KOPT-K1 (cell line): ENCODE measurements around the gene ADAM19.

Experiments
- H3K27ac ChIP-seq: fragments of 200-600 bp; sonication (generic); 2 replicates; pipeline ENCODE4 v1.5.1; 2016; ENCODE audit warnings: antibody characterized with exemption, mild to moderate bottlenecking, low read depth, low read length; ENCODE audit not compliant: poor library complexity, severe bottlenecking
- H3K36me3 ChIP-seq: fragments of 200-600 bp; sonication (generic); 2 replicates; pipeline ENCODE4 v1.5.1; 2017; ENCODE audit warnings: antibody characterized with exemption, mild to moderate bottlenecking, low read length, moderate library complexity; ENCODE audit not compliant: insufficient read depth
- H3K9me3 ChIP-seq: fragments of 200-600 bp; sonication (generic); 2 replicates; pipeline ENCODE4 v1.5.1; 2017; ENCODE audit warnings: antibody characterized with exemption, low read length, mild to moderate bottlenecking; ENCODE audit not compliant: insufficient read depth, poor library complexity, severe bottlenecking

ADAM19 gene

GRCh38 chr5:157509093-157509492, 66.5 kb downstream of the ADAM19 start:
- Histone ChIP-seq H3K27ac (no peak overlapping the region), H3K9me3 (no peaks in the 10 kb centered on the region), H3K36me3 (peaks cover 91% of the 10 kb centered on the region)

DNA sequence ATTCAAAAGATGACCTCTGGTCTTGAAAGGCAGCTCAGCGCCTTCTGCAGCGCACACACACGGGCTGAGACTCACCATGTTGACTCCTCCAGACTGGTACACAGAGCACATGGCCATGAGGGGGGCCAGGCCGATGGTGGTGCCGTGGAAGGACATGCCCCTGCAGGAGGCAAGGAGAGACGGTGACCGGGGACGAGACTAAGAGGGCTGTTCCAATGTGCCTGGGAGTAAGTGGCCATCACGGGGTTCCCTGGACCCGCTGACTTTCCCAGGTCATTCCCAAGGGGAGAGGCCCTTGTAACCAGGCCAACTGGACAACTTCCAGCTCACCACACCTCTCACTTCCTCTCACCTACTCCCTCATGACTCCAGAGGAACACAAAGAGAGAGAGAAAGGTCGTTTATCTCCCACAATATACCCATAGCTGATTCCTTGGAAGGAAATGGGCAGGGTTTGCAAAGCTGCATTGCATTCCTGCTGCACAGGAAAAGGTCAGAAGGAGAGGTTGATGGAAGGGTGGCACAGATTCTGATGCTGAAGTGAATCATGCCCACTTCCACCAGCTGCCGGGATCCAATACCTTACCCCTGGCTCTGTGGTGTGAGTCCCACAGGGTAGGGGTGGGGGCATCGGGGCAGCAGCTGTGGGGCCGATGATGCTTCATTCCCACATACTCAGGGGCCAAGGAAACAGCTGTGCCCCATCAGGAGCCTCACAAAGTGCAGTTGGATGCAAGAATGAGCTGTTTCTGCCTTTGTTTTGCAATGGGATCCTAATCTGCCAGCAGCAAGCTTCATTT, 68.4 kb downstream of the ADAM19 start:
- no peaks in the 10 kb centered on the region for H3K9me3 ChIP-seq
- H3K27ac ChIP-seq: no peak overlapping the region
- H3K36me3 ChIP-seq: peaks cover 91% of the 10 kb centered on the region

DNA sequence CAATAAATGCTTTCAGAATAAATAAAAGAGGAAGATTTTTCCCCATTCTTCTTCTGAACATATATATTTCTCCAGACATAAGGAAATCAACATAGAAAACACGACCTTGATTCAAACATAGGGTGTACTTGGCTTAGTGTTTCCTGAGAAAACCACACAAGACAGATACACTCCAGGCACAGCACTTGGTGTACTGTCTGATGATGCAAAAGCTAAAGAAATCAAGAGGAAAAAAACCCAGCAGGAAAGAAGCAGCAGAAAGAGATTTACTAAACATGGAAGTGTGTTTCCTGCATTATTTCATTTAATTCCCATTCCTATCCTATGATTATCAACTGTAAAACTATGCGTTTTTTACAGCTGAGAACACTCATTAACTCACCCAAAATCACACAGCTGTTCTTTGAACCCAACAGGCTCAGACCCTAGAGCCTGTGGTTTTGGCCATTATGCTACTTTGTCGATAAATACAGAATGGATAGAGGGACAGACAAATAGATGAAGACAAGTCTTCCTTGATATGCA, 69.4 kb downstream of the ADAM19 start:
- Histone ChIP-seq H3K9me3 (no peaks in the 10 kb centered on the region), H3K27ac (peak overlapping the region; percentile 1), H3K36me3 (peaks cover 91% of the 10 kb centered on the region)

- Histone ChIP-seq H3K36me3 (peaks cover 91% of the 10 kb centered on the region), H3K9me3 (no peaks in the 10 kb centered on the region), H3K27ac (peak overlapping the region; percentile 1)
Measured at GRCh38 chr5:157505496-157505895, 70.1 kb downstream of the ADAM19 start.

DNA sequence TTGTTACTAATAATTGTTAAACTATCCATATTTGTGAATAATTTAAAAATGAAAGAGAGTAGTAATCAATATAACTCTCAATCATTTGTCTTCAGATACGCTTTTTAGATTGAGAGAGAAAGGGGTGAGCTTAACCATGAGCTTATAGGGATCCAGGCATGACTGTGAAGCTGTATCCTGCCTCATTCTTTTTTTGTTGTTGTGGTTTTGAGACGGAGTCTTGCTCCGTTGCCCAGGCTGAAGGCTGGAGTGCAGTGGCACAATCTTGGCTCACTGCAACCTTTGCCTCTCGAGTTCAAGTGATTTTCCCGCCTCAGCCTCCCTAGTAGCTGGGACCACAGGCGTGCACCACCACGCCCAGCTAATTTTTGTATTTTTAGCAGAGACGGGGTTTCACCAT, 71.5 kb downstream of the ADAM19 start:
- H3K36me3 ChIP-seq: peaks cover 95% of the 10 kb centered on the region
- H3K27ac ChIP-seq: no peak overlapping the region
- no peaks in the 10 kb centered on the region for H3K9me3 ChIP-seq

- Histone ChIP-seq H3K9me3 (no peaks in the 10 kb centered on the region), H3K36me3 (peaks cover 95% of the 10 kb centered on the region), H3K27ac (peak overlapping the region; percentile 23)
Measured at GRCh38 chr5:157502143-157502647, 73.4 kb downstream of the ADAM19 start.

GRCh38 chr5:157497875-157498611, 77.5 kb downstream of the ADAM19 start:
- Histone ChIP-seq H3K36me3 (peaks cover 94% of the 10 kb centered on the region), H3K27ac (no peak overlapping the region)

DNA sequence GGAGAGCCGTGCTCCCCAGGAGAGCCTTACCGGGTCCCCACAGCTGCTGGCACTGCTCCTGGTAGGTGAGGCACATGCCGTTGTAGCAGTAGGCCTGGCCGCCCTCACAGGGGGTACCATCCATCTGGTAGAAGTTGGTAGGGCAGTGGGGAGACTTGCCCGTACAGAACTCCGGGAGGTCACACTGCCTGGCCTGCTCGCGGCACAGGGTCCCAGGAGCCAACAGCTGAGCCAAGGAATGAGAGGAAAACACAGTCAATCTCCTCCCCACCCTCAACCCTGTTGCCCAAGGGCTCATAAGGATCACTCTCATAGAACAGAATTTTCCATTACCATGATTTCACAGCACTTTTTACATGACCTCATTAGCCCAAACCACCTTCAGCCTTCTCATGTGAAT, 78.7 kb downstream of the ADAM19 start:
- Histone ChIP-seq H3K27ac (no peak overlapping the region), H3K36me3 (peaks cover 92% of the 10 kb centered on the region), H3K9me3 (no peaks in the 10 kb centered on the region)

More at GRCh38 chr5:157497875-157498611, 77.5 kb downstream of the ADAM19 start:
- H3K9me3 ChIP-seq: no peaks in the 10 kb centered on the region

GRCh38 chr5:157494178-157494832, 81.3 kb downstream of the ADAM19 start:
- Histone ChIP-seq H3K27ac (no peak overlapping the region), H3K36me3 (peaks cover 87% of the 10 kb centered on the region), H3K9me3 (no peaks in the 10 kb centered on the region)

- Histone ChIP-seq H3K36me3 (peaks cover 89% of the 10 kb centered on the region), H3K9me3 (no peaks in the 10 kb centered on the region), H3K27ac (no peak overlapping the region)
Measured at GRCh38 chr5:157492886-157493285, 82.7 kb downstream of the ADAM19 start.

- peaks cover 84% of the 10 kb centered on the region for H3K36me3 ChIP-seq
- H3K9me3 ChIP-seq: no peaks in the 10 kb centered on the region
- H3K27ac ChIP-seq: no peak overlapping the region
Measured at GRCh38 chr5:157491471-157491995, 84.0 kb downstream of the ADAM19 start.

GRCh38 chr5:157487358-157487757, 88.2 kb downstream of the ADAM19 start:
- no peaks in the 10 kb centered on the region for H3K9me3 ChIP-seq
- peaks cover 74% of the 10 kb centered on the region for H3K36me3 ChIP-seq
- H3K27ac ChIP-seq: peak overlapping the region; percentile 54

DNA sequence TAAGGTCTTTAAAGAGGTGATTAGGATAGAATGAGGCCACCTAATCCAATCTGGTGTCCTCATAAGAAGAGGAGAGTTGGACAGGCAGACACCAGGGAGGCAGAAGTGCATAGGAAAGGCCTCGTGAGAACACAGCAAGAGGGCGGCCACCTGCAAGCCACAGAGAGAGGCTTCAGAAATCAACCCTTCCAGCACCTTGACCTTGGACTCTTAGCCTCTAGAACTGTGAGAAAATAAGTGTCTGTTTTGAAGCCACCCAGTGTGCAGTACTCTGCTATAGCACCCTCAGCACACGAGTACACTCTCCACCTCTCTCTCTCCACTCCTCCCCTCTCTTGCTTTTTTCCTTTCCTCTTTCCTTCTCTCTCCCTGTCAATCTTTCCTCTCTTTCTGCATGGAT, 88.7 kb downstream of the ADAM19 start:
- Histone ChIP-seq H3K27ac (peak overlapping the region; percentile 54), H3K36me3 (peaks cover 74% of the 10 kb centered on the region), H3K9me3 (no peaks in the 10 kb centered on the region)

DNA sequence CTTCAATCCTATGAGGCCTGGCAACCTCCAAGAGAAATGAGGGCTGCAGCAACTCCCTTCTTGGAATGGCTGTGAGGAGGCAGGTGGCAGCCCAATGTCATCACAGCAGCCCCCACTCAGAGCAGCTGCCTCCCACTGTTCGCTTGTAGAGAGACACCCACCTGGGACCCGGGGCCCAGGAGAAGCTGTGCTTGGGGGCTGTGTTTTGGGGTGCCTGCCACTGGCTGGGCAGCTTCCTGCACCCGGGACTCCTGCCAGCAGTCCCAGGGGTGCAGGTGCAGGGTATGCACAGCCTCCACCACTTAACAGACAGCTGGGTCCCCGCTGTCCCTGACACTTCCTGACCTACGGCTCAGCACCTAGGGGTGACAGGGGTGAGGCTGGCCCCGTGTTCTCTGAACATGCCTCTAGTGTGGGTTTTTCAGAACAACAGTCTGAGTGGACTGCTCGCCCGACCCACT, 89.3 kb downstream of the ADAM19 start:
- Histone ChIP-seq H3K36me3 (peaks cover 74% of the 10 kb centered on the region), H3K9me3 (no peaks in the 10 kb centered on the region), H3K27ac (peak overlapping the region; percentile 54)
